Kidney epithelial cell (primary cell): ENCODE results near the gene PNLIP. TPM values are rescaled to one million over a fixed set of nuclear protein-coding genes. Genes with fewer than 3 reads are reported as not detected.

ENCODE experiments used
- DNase-seq: peaks from one replicate; pipeline ENCODE4 v3.0.0-alpha.2; 2010; ENCODE audit warnings: low read depth
- H3K27me3 ChIP-seq: 2 replicates; pipeline ENCODE4 v1.6.0; 2011; ENCODE audit warnings: low read length; ENCODE audit not compliant: control insufficient read depth, insufficient read depth
- H3K36me3 ChIP-seq: 2 replicates; pipeline ENCODE4 v1.5.1; 2011; ENCODE audit warnings: low read length; ENCODE audit not compliant: control insufficient read depth, insufficient read depth
- H3K4me3 ChIP-seq: 2 replicates; pipeline ENCODE4 v1.5.1; 2011; ENCODE audit warnings: low read depth, mild to moderate bottlenecking, control low read depth, low read length
- total RNA-seq: library from RNA; depleted of rRNA; stranded (reverse); fragments of >200 nt; gene quantifications from 2 replicates; pipeline ENCODE4 v1.2.3, GENCODE V29; 2015
- TF ChIP-seq, protein P1 (sequence below): IDR thresholded peaks from 2 replicates; pipeline ENCODE4 v1.5.1; 2011; ENCODE audit warnings: mild to moderate bottlenecking, moderate library complexity, low read length, control low read depth, inconsistent platforms; ENCODE audit not compliant: insufficient read depth, poor library complexity, severe bottlenecking

The PNLIP gene
- total RNA-seq, 1 donor from 2014 or later = not detected

DNA sequence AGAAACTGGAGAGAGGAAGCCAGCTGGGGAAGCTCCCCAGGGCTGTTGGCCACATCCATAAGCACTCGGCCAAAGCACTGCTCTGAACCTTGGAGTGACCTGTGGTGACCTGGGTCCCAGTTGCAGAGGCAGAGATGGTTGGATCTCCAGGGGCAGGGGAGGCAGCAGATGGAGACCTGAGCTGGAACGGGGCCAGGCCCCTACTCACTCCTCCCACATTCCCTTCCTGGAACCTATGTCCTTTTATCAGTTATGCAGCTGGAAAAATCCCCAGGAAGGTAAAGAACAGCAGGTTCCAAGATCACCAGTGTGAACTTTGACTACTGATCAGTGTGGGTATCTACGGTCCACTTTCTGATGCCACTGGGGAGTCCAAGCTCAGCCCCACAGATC lies 65.4 kb downstream of the PNLIP start:
- peaks cover 2% of the 10 kb centered on the region for H3K27me3 ChIP-seq

DNA sequence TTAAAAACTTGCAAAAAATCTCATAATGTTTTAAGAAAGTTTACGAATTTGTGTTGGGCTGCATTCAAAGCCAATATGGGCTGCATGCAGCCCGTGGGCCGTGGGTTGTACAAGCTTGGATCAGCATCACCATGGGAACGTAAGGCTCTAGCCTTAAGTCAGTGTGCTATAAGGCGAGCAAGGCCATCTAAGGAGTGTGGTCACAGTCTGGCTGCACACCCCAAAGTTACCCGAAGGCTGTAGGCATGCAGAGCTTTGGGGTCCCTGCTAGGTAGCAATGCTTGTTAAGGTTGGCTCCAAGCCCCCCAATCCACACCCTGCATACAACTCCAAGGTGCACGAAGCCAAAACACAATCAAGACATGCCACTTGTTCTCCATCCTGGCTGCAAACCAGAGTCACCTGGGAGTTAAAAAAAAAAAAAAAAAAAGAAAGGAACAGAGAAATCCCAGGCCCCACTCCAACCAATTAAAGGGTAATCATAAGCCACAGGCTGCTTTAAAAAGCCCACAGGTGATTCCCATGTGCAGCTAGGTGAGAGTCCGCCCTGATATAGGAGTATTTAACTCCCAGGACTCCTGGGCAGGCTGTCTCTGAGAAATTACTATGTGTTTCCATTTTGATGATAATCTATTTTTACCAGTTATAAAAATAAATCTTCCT lies 66.5 kb downstream of the PNLIP start:
- TF ChIP-seq, protein P1, sequence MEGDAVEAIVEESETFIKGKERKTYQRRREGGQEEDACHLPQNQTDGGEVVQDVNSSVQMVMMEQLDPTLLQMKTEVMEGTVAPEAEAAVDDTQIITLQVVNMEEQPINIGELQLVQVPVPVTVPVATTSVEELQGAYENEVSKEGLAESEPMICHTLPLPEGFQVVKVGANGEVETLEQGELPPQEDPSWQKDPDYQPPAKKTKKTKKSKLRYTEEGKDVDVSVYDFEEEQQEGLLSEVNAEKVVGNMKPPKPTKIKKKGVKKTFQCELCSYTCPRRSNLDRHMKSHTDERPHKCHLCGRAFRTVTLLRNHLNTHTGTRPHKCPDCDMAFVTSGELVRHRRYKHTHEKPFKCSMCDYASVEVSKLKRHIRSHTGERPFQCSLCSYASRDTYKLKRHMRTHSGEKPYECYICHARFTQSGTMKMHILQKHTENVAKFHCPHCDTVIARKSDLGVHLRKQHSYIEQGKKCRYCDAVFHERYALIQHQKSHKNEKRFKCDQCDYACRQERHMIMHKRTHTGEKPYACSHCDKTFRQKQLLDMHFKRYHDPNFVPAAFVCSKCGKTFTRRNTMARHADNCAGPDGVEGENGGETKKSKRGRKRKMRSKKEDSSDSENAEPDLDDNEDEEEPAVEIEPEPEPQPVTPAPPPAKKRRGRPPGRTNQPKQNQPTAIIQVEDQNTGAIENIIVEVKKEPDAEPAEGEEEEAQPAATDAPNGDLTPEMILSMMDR = no peak
- H3K36me3 ChIP-seq = no peaks in the 10 kb centered on the region
- peaks cover 5% of the 10 kb centered on the region for H3K27me3 ChIP-seq
- H3K4me3 ChIP-seq = no peak overlapping the region
- DNase-seq = no peak

More for the DNA sequence above, 65.4 kb downstream of the PNLIP start:
- DNase-seq = no peak
- TF ChIP-seq, protein P1 = no peak
- H3K36me3 ChIP-seq = no peaks in the 10 kb centered on the region
- no peak overlapping the region for H3K4me3 ChIP-seq

- Histone ChIP-seq H3K27me3 (peaks cover 5% of the 10 kb centered on the region), H3K36me3 (no peaks in the 10 kb centered on the region), H3K4me3 (no peak overlapping the region)
- no peak for DNase-seq
- TF ChIP-seq, protein P1 = no peak
These were observed 67.7 kb downstream of the PNLIP start for GRCh38 chr10:116613471-116613870.

- Histone ChIP-seq H3K27me3 (peaks cover 3% of the 10 kb centered on the region), H3K36me3 (no peaks in the 10 kb centered on the region), H3K4me3 (no peak overlapping the region)
- TF ChIP-seq, protein P1 = no peak
- DNase-seq = no peak
These were observed 69.1 kb downstream of the PNLIP start for GRCh38 chr10:116614796-116615195.

DNA sequence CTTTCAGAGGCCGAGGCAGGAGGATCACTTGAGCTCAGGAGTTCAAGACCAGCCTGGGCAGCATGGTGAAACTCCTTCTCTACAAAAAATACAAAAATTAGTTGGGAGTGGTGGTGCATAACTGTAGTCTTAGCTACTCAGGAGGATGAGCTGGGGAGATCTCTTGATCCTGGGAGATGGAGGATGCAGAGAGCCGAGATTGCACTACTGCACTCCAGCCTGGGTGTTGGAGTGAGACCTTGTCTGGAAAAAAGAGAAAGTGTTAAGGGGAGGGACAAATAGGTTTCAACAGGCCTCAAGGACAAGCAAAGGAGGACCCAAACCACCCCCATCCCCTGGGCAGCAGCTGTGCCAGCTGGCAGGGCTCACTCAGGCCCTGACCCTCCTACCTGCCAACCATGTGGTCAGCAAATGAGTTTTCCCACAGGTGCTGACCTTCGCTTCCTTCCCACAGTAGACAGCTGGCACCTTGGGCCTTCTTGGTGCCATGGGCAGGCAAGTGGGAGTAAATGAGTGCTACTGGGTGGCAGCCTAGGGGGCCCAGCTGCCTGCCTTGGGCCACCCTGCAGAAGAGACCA lies 69.6 kb downstream of the PNLIP start:
- no peak overlapping the region for H3K4me3 ChIP-seq
- DNase-seq = no peak
- H3K27me3 ChIP-seq = peaks cover 3% of the 10 kb centered on the region
- TF ChIP-seq, protein P1 = no peak
- H3K36me3 ChIP-seq = no peaks in the 10 kb centered on the region

Other genes starting within 250 kb of the PNLIP start
- not detected in 2 replicates for gene CCDC172, start 221.5 kb upstream of the PNLIP start, total RNA-seq
- gene PNLIPRP3, start 118.1 kb upstream of the PNLIP start, total RNA-seq = not detected in 2 replicates
- gene PNLIPRP1, start 45.0 kb downstream of the PNLIP start, total RNA-seq = not detected in 2 replicates
- not detected in 2 replicates for gene PNLIPRP2, start 75.0 kb downstream of the PNLIP start, total RNA-seq
- gene HSPA12A, start 196.6 kb downstream of the PNLIP start, total RNA-seq = 11.4 and 13.7 TPM in 2 replicates